Smooth muscle cell (in vitro differentiated cells): Measurements from ENCODE around the gene PRDM16. TPM values are rescaled to one million over a fixed set of nuclear protein-coding genes. Genes with fewer than 3 reads are reported as not detected.

Source experiments
- DNase-seq: peaks from one replicate; lab custom pipeline; 2025; ENCODE audit not compliant: unreplicated experiment; lab: John Stamatoyannopoulos, UW
- H2AFZ ChIP-seq: fragments of 200-600 bp; sonication (generic); 2 replicates; pipeline ENCODE4 v1.6.0; 2016; ENCODE audit warnings: antibody characterized with exemption, low read depth, mild to moderate bottlenecking
- H3F3A ChIP-seq: fragments of 200-600 bp; sonication (generic); 2 replicates; pipeline ENCODE4 v1.6.0; 2017; ENCODE audit warnings: antibody characterized with exemption, low read depth
- H3K27ac ChIP-seq: fragments of 200-600 bp; sonication (generic); 2 replicates; pipeline ENCODE4 v1.5.1; 2016; ENCODE audit warnings: low read depth, mild to moderate bottlenecking
- H3K27me3 ChIP-seq: fragments of 200-600 bp; sonication (generic); 2 replicates; pipeline ENCODE4 v1.6.1; 2016; ENCODE audit warnings: low read depth, mild to moderate bottlenecking
- H3K36me3 ChIP-seq: fragments of 200-600 bp; sonication (generic); 2 replicates; pipeline ENCODE4 v1.5.1; 2016; ENCODE audit warnings: low read depth
- H3K4me1 ChIP-seq: fragments of 200-600 bp; sonication (generic); 2 replicates; pipeline ENCODE4 v1.5.1; 2016; ENCODE audit warnings: low read depth
- H3K4me2 ChIP-seq: fragments of 200-600 bp; sonication (generic); 2 replicates; pipeline ENCODE4 v1.6.0; 2016; ENCODE audit warnings: mild to moderate bottlenecking
- H3K4me3 ChIP-seq: fragments of 200-600 bp; sonication (generic); 2 replicates; pipeline ENCODE4 v1.5.1; 2016; ENCODE audit warnings: mild to moderate bottlenecking
- H3K79me2 ChIP-seq: fragments of 200-600 bp; sonication (generic); 2 replicates; pipeline ENCODE4 v1.6.0; 2016; ENCODE audit warnings: low read depth, mild to moderate bottlenecking
- H3K9ac ChIP-seq: fragments of 200-600 bp; sonication (generic); 2 replicates; pipeline ENCODE4 v1.6.0; 2016; ENCODE audit warnings: low read depth
- H3K9me3 ChIP-seq: fragments of 200-600 bp; sonication (generic); replicated peaks from 2 replicates; pipeline ENCODE4 v1.5.1; 2016; ENCODE audit warnings: low read depth
- H4K20me1 ChIP-seq: fragments of 200-600 bp; sonication (generic); 2 replicates; pipeline ENCODE4 v1.6.0; 2016; ENCODE audit warnings: low read depth
- CTCF ChIP-seq: fragments of 200-600 bp; sonication (generic); IDR thresholded peaks from 2 replicates; pipeline ENCODE4 v1.5.1; 2017; ENCODE audit warnings: borderline replicate concordance, mild to moderate bottlenecking, antibody characterized with exemption; ENCODE audit not compliant: insufficient read depth, poor library complexity, severe bottlenecking
- WGBS: methylation state at CpG from one replicate; pipeline ENCODE4 v1.1.7; 2016; ENCODE audit warnings: low lambda C conversion rate; 5-methylcytosine and 5-hydroxymethylcytosine counted together
- polyA plus RNA-seq: library from polyadenylated mRNA; unstranded; fragments of >200 nt; fragmentation: Nextera tagmentation; extraction: Ambion mirVana; gene quantifications from 2 replicates; pipeline ENCODE4 v1.2.1, GENCODE V29; 2016
- total RNA-seq: library from RNA; depleted of rRNA; stranded (reverse); fragments of >200 nt; gene quantifications from 2 replicates; pipeline ENCODE4 v1.2.3, GENCODE V29; 2014

Gene PRDM16
- total and polyA plus RNA-seq, 2 experiments from 2014 or later = 0.72 to 1.3 TPM

GRCh38 chr1:3335754-3336640 lies 267.0 kb downstream of the PRDM16 start:
- WGBS = 94% methylated on average over 15 of the region's 15 CpGs

GRCh38 chr1:3336641-3337630 lies 267.9 kb downstream of the PRDM16 start:
- Histone ChIP-seq H3K4me3 (no peak overlapping the region), H3K27ac (no peak overlapping the region), H3K27me3 (no peaks in the 10 kb centered on the region), H3F3A (no peaks in the 10 kb centered on the region), H2AFZ (no peak overlapping the region), H3K9me3 (no peaks in the 10 kb centered on the region), H4K20me1 (no peaks in the 10 kb centered on the region), H3K79me2 (no peaks in the 10 kb centered on the region), H3K36me3 (no peaks in the 10 kb centered on the region), H3K4me1 (no peaks in the 10 kb centered on the region), H3K4me2 (no peak overlapping the region), H3K9ac (no peak overlapping the region)
- WGBS = 87% methylated on average over 6 of the region's 6 CpGs
- no peak for TF ChIP-seq CTCF
- no peak for DNase-seq

More at GRCh38 chr1:3335754-3336640, 267.0 kb downstream of the PRDM16 start:
- Histone ChIP-seq H4K20me1 (no peaks in the 10 kb centered on the region), H3F3A (no peaks in the 10 kb centered on the region), H3K79me2 (no peaks in the 10 kb centered on the region), H3K9me3 (no peaks in the 10 kb centered on the region), H3K9ac (no peak overlapping the region), H3K36me3 (no peaks in the 10 kb centered on the region), H3K27me3 (no peaks in the 10 kb centered on the region), H3K27ac (no peak overlapping the region), H3K4me3 (no peak overlapping the region), H3K4me1 (peaks cover 3% of the 10 kb centered on the region), H2AFZ (no peak overlapping the region), H3K4me2 (no peak overlapping the region)
- no peak for DNase-seq
- TF ChIP-seq CTCF = no peak

- no peaks in the 10 kb centered on the region for H3K4me1 ChIP-seq
Observed at GRCh38 chr1:3337798-3338724, 269.1 kb downstream of the PRDM16 start.

More at GRCh38 chr1:3337798-3338724, 269.1 kb downstream of the PRDM16 start:
- no peaks in the 10 kb centered on the region for H3K9me3 ChIP-seq
- no peaks in the 10 kb centered on the region for H3K27me3 ChIP-seq
- H2AFZ ChIP-seq = no peak overlapping the region
- H3K36me3 ChIP-seq = no peaks in the 10 kb centered on the region
- 89% methylated on average over 18 of the region's 18 CpGs for WGBS
- no peak for TF ChIP-seq CTCF
- H3K4me2 ChIP-seq = no peak overlapping the region
- no peaks in the 10 kb centered on the region for H4K20me1 ChIP-seq
- no peak overlapping the region for H3K27ac ChIP-seq
- H3K9ac ChIP-seq = no peak overlapping the region
- DNase-seq = no peak
- H3F3A ChIP-seq = no peaks in the 10 kb centered on the region
- no peak overlapping the region for H3K4me3 ChIP-seq
- H3K79me2 ChIP-seq = no peaks in the 10 kb centered on the region
